Right lobe of liver (tissue), 6 donors: ENCODE results near the gene ARL3. TPM values are rescaled to one million over a fixed set of nuclear protein-coding genes. Genes with fewer than 3 reads are reported as not detected.

ENCODE experiments used
- ATAC-seq, 4 donors: fragments of 200-7000 bp; cut with Tn5 transposase; one replicate each; pipeline ENCODE4 v1.9.1; 2020; ENCODE audit warnings: mild to moderate bottlenecking in 4 of 4, moderate library complexity in 4 of 4
- DNase-seq, 3 donors: peaks; one replicate each; pipeline ENCODE4 v3.0.0-alpha.2; 2020
- H3K27ac ChIP-seq, 3 donors: fragments of 200-600 bp; one replicate each; pipeline ENCODE4 v1.8.0; 2022
- H3K27me3 ChIP-seq, 2 donors: fragments of 200-600 bp; one replicate each; pipeline ENCODE4 v1.8.0; 2022
- H3K36me3 ChIP-seq, 4 donors: fragments of 200-600 bp; sonication (generic) in 1 of 4; one replicate each; pipeline versions ENCODE4 v1.5.1 to v1.8.0; 2017 to 2022; ENCODE audit warnings: control low read depth in 1 of 4
- H3K4me1 ChIP-seq, 4 donors: fragments of 200-600 bp; sonication (generic) in 1 of 4; one replicate each; pipeline versions ENCODE4 v1.5.1 to v1.8.0; 2017 to 2022; ENCODE audit warnings: control low read depth in 1 of 4
- H3K4me3 ChIP-seq, 3 donors: fragments of 200-600 bp; one replicate each; pipeline ENCODE4 v1.8.0; 2022
- H3K9me3 ChIP-seq, 4 donors: fragments of 200-600 bp; sonication (generic) in 1 of 4; one replicate each; pipeline versions ENCODE4 v1.5.1 to v1.8.0; 2017 to 2022; ENCODE audit warnings: control low read depth in 1 of 4
- POLR2A ChIP-seq: fragments of 450-650 bp; IDR thresholded peaks from one replicate; pipeline ENCODE4 v1.6.1; 2017; ENCODE audit warnings: antibody characterized with exemption, mild to moderate bottlenecking
- WGBS: methylation state at CpG from one replicate; pipeline ENCODE4 v1.1.6; 2018; ENCODE audit warnings: low coverage, low lambda C conversion rate; ENCODE audit not compliant: insufficient coverage; ENCODE audit errors: missing lambda C conversion rate; 5-methylcytosine and 5-hydroxymethylcytosine counted together
- intact Hi-C, 2 donors: fragments of 100-400 bp; cut with DNase I; formaldehyde crosslinking; loops; one replicate each; pipeline versions ENCODE4 v1.11.2 to v1.14.1; 2022
- total RNA-seq, 6 experiments: library from RNA; depleted of rRNA in 2 of 6; stranded (reverse); fragments of >200 nt in 2 of 6; fragmentation: NEBNext Ultra II Directional in 3 of 6; extraction: Animal tissue kit (Norgen Biotek cat#: 25700) in 3 of 6; gene quantifications; one replicate each; pipeline versions ENCODE4 v1.1.0 to v1.2.4, GENCODE V29; 2016 to 2023
- TF ChIP-seq, protein P1 (sequence below), 4 donors: fragments of 200-600 bp in 3 of 4; fragments of 450-650 bp in 1 of 4; IDR thresholded peaks; one replicate each; pipeline versions ENCODE4 v1.5.1 to v1.8.0; 2016 to 2022; ENCODE audit warnings: antibody characterized with exemption in 4 of 4, mild to moderate bottlenecking in 2 of 4
- donor health status: DM: no; HTN: yes; CAD: no.
- donor health status: DM: no; HTN: no; CAD: no.
- donor health status: DM: no; HTN: no; CAD: no.
- donor health status: DM: no; HTN: yes; CAD: no.
- donor health status: DM: no; HTN: yes; CAD: no.

The ARL3 gene
- total RNA-seq, 6 experiments from 2014 or later, result 1.1 to 3.3 (median 2.3) TPM

GRCh38 chr10:102641880-102642735, 72.1 kb downstream of the ARL3 start:
- no peaks in the 10 kb centered on the region for H3K9me3 ChIP-seq
- WGBS, result under 1% methylated on average over 9 of the region's 77 CpGs
- peak; percentile 81 for TF ChIP-seq POLR2A
- TF ChIP-seq, protein P1, sequence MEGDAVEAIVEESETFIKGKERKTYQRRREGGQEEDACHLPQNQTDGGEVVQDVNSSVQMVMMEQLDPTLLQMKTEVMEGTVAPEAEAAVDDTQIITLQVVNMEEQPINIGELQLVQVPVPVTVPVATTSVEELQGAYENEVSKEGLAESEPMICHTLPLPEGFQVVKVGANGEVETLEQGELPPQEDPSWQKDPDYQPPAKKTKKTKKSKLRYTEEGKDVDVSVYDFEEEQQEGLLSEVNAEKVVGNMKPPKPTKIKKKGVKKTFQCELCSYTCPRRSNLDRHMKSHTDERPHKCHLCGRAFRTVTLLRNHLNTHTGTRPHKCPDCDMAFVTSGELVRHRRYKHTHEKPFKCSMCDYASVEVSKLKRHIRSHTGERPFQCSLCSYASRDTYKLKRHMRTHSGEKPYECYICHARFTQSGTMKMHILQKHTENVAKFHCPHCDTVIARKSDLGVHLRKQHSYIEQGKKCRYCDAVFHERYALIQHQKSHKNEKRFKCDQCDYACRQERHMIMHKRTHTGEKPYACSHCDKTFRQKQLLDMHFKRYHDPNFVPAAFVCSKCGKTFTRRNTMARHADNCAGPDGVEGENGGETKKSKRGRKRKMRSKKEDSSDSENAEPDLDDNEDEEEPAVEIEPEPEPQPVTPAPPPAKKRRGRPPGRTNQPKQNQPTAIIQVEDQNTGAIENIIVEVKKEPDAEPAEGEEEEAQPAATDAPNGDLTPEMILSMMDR (IDR thresholded peaks at IDR 0.05), result no peak
- peak overlapping the region; percentile 96 to 99 (median 97) for H3K27ac ChIP-seq
- ATAC-seq (peak; percentile 71 to 84 (median 75)), DNase-seq (peak; percentile 99)
- intact Hi-C loops, result no loop called here
- no peaks in the 10 kb centered on the region for H3K36me3 ChIP-seq
- peaks cover 0 to 20% (median 3%) of the 10 kb centered on the region in 4 donors for H3K4me1 ChIP-seq
- no peaks in the 10 kb centered on the region for H3K27me3 ChIP-seq
- H3K4me3 ChIP-seq, result peak overlapping the region; percentile 81 to 96 (median 92)

DNA sequence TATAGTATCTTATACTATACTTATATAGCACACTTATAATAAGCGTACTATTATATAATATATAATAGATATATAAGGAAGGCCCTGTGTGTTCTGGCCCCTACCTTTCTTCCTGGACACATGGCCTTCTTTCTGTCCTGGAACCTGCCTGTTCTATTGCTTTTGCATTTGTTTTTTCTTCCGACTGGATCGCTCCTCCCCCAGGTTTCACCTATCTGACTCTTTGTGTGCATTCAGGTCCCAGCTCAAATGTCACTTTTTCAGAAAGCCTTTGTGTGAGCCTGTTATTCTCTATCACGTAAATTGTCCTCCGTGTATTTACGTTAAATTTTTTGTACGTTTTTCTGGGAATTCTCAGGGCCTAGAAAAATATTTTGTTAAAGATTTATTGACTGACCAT, 72.8 kb downstream of the ARL3 start:
- Histone ChIP-seq H3K27ac (peak overlapping the region; percentile 87 to 99 (median 96)), H3K36me3 (no peaks in the 10 kb centered on the region), H3K4me1 (peaks cover 0 to 12% (median 0%) of the 10 kb centered on the region in 4 donors), H3K27me3 (no peaks in the 10 kb centered on the region), H3K9me3 (no peaks in the 10 kb centered on the region), H3K4me3 (peak overlapping the region; percentile 44 to 92 (median 81))
- ATAC-seq, result no peak
- 19% methylated on average over 7 of the region's 7 CpGs for WGBS
- peak in 1 of 3 donors; percentile 12 for DNase-seq
- TF ChIP-seq POLR2A, result no peak
- TF ChIP-seq, protein P1 (IDR thresholded peaks at IDR 0.05), result no peak
- intact Hi-C loops, result no loop called here

DNA sequence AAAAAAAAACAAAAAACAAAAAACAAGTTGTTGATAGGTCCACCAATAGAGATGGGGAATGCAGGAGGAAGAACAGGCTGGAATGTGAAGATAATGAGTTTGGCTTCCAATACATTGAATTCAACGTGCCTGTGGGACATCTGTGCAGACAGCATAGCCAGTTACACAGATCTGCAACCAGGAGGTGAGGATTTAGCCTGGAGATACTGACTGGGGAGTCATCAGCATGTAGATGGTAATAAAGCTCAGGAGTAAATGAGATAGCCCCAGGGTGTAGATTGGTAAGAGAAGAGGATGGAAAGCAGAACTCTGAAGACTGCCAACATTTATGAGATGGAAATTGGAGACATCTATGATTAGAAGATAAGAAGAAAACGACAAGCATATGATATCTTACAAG, 74.7 kb downstream of the ARL3 start:
- H3K27me3 ChIP-seq, result no peaks in the 10 kb centered on the region
- no peak for ATAC-seq
- H3K4me1 ChIP-seq, result peaks cover 0 to 9% (median 0%) of the 10 kb centered on the region in 4 donors
- H3K27ac ChIP-seq, result no peak overlapping the region
- no peak overlapping the region for H3K4me3 ChIP-seq
- no peaks in the 10 kb centered on the region for H3K36me3 ChIP-seq
- DNase-seq, result no peak
- no peak for TF ChIP-seq POLR2A
- TF ChIP-seq, protein P1 (IDR thresholded peaks at IDR 0.05), result no peak
- intact Hi-C loops, result no loop called here
- no peaks in the 10 kb centered on the region for H3K9me3 ChIP-seq
- 22% methylated on average over 2 of the region's 2 CpGs for WGBS

GRCh38 chr10:102635377-102635776, 78.8 kb downstream of the ARL3 start:
- Histone ChIP-seq H3K4me1 (peaks cover 0 to 6% (median 0%) of the 10 kb centered on the region in 4 donors), H3K36me3 (no peaks in the 10 kb centered on the region), H3K27ac (peak overlapping the region in 1 of 3 donors; percentile 10), H3K9me3 (no peaks in the 10 kb centered on the region), H3K4me3 (no peak overlapping the region), H3K27me3 (no peaks in the 10 kb centered on the region)
- peak in 1 of 3 donors; percentile 23 for DNase-seq
- TF ChIP-seq, protein P1 (IDR thresholded peaks at IDR 0.05), result no peak
- no peak for TF ChIP-seq POLR2A
- intact Hi-C loops, result no loop called here
- WGBS, result 24% methylated on average over 3 of the region's 4 CpGs
- peak in 2 of 4 donors; percentile 4 to 21 for ATAC-seq
